GM19328 (cell line): Measurements from ENCODE around the gene MYO5C.
"Not testable (repeated sequence)": the region's sequence is repeated elsewhere in the genome, so short reads cannot be mapped to it uniquely, and the experiment has no call there.

Experiments used
- ATAC-seq: cut with Tn5 transposase; IDR thresholded peaks from one replicate; pipeline ENCODE4 v1.9.1; 2021; ENCODE audit warnings: mild to moderate bottlenecking, moderate library complexity; ENCODE audit not compliant: unreplicated experiment

Gene MYO5C

GRCh38 chr15:52180196-52180835 lies 115.3 kb downstream of the MYO5C start:
- ATAC-seq = peak; percentile 29

GRCh38 chr15:52179278-52180195 lies 116.1 kb downstream of the MYO5C start:
- peak; percentile 75 for ATAC-seq

- no peak for ATAC-seq
These were observed 116.8 kb downstream of the MYO5C start for GRCh38 chr15:52178765-52179164.

DNA sequence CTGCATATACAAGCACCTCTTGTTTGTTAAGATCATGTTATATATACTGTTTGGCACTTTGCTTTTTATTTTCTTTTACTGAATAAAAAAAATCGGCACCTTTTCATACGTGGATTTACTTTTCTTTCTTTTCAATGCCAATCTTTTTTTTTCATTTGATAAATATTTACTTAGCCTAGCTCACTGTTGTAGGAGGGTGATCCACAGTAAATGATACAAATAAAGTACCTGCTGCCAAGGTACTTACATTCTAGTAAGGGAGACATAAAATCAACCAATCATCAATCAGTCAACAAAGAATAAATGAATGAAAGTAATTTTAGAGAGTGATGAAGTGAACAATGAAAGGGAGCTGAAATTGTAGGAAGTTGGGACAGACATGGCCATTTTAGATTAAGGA lies 122.7 kb downstream of the MYO5C start:
- no peak for ATAC-seq

- no peak for ATAC-seq
These were observed 123.8 kb downstream of the MYO5C start for GRCh38 chr15:52171807-52172206.

DNA sequence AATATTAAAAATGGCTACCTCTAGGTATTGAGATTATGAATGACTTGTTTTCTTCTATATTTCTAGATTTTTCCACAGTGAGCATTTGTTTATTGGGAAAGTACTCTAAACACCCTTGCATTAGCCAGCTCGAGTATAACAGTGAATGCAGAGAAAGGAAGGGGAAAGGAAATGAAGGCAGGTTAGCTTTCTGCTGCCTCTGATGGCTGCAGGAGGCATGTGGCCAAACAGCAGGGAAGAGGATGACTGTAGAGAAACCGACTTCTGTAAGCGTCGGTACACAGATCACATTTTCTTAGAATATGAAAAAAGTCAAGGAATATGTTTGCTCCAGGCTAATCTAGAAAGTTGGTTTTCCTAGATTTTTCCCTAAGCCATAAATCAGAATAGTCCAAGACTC lies 124.2 kb downstream of the MYO5C start:
- no peak for ATAC-seq

- not testable (repeated sequence) for ATAC-seq
These were observed 125.4 kb downstream of the MYO5C start for GRCh38 chr15:52170199-52170598.

DNA sequence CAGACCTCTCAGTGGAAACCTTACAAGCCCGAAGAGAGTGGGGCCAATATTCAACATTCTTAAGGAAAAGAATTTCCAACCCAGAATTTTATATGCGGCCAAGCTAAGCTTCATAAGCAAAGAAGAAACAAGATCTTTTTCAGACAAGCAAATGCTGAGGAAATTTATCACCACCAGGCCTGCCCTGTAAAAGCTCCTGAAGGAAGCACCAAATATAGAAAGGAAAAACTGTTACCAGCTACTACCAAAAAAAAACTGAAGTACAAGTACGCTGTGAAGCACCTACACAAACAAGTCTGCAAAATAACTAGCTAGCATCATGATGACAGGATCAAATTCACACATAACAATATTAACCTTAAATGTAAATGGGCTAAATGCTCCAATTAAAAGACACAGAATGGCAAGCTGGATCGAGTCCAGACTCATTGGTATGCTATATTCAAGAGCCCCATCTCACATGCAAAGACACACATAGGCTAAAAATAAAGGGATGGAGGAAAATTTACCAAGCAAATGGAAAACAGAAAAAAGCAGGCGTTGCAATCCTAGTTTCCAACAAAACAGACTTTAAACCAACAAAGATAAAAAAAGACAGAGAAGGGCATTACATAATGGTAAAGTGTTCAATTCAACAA lies 130.0 kb downstream of the MYO5C start:
- not testable (repeated sequence) for ATAC-seq

- ATAC-seq = no peak
These were observed 130.9 kb downstream of the MYO5C start for GRCh38 chr15:52164631-52165265.

- no peak for ATAC-seq
These were observed 132.0 kb downstream of the MYO5C start for GRCh38 chr15:52163321-52164190.

DNA sequence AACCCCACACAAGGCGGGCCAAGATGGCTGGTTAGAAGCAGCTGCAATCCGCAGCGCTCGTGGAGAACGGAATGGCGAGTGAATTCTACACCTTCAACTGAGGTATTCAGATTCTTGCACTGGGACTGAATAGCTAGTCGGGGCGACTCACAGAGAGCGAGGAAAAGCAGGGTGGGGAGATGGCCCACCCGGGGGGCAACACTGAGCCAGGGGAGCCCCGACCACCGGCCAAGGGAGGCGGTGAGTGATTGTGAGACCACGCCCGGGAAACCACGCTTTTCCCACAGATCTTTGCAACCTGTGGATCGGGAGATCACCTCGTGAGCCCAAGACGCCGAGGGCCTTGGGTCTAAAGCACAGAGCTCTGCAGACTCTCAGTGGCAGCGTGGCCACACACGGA lies 132.7 kb downstream of the MYO5C start:
- no peak for ATAC-seq

DNA sequence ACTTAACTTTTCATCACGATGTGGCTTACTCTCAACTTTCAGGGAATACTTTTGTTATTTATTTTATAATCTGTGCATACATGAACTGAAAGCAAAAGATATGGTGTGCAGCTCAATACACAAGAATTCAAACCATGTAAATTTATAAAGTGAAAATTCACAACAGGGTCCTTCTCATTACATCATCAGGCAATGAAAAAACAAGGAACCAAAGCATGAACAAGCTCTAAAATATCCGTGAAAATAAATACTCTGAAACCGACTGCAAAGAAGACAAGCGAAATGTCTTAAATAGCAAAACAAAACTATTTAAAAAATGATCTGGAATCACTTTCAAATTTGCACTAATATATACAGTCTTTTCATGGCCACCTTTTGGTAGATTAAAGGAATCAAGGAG lies 133.3 kb downstream of the MYO5C start:
- ATAC-seq = no peak

DNA sequence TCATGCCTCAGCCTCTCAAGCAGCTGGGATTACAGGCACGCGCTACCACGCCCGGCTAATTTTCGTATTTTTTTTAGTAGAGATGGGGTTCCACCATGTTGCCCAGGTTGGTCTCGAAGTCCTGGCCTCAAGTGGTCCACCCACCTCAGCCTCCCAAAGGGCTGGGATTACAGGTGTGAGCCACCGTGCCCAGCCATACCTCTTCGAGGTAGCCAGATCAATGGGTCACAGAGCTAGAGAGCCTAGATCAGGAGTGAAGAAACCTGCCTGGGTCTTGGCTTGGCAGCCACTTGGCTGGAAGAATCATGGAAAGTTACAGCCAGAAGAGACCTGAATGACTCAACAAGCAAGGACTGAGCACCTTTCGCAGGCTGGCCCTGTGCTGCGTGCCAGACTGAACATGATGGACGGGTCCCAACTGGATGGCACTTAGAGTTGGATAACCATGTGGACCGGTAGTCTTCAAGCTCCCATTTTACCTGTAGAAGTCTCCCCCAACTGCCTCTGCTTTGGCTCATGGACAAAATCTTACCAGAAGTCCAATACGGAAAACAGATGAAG lies 134.1 kb downstream of the MYO5C start:
- no peak for ATAC-seq

- no peak for ATAC-seq
These were observed 136.0 kb downstream of the MYO5C start for GRCh38 chr15:52159645-52160044.

DNA sequence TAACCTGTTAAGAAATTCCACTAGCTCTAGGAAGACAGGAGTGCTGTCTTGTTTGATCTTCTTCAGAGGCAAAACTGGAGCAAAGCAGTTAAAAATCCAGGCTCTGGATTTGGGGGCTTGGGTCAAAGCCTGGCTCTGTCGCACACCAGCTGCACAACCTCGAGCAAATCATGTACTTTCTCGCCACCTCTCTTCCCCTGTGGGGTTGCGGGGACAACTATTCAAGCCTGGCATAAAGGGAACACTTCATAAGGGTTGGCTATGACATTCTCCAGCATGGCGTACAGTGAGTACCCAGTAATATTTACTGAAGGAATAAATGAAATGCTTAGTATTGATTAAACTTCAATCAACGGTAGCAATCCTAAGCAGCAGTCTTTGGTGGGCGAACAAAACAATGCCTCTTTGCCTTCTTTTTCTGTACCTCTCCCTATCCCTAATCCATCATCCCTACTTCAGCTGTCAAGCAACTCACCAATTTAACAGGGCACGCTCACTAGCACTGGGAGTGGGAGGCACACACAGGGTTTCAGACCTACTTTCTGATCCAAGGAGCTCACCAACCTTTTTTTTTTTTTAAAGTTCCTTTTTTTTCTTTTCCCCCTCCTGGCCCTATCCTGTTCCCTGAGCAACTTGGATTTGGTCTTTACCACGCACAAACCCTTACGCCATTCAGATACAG lies 137.4 kb downstream of the MYO5C start:
- ATAC-seq = no peak

DNA sequence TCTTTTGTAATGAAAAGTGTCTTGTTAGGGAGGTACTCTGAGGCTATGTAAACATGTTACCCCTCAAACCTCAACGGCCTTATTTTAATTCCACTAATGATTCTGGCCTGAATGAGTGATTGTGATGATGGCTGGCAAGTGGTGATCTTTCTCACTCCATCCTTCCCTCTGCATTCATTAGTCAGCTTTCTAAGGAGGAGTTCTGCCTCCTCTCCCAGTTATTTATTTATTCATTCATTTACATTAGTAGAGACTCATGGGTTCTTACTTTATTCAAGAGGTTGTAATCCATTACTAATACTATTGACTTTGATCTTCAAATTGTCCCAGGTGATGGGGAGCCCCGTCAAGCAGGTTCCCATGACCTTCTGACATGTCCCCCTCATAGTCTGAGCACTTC lies 139.7 kb downstream of the MYO5C start:
- ATAC-seq = no peak

DNA sequence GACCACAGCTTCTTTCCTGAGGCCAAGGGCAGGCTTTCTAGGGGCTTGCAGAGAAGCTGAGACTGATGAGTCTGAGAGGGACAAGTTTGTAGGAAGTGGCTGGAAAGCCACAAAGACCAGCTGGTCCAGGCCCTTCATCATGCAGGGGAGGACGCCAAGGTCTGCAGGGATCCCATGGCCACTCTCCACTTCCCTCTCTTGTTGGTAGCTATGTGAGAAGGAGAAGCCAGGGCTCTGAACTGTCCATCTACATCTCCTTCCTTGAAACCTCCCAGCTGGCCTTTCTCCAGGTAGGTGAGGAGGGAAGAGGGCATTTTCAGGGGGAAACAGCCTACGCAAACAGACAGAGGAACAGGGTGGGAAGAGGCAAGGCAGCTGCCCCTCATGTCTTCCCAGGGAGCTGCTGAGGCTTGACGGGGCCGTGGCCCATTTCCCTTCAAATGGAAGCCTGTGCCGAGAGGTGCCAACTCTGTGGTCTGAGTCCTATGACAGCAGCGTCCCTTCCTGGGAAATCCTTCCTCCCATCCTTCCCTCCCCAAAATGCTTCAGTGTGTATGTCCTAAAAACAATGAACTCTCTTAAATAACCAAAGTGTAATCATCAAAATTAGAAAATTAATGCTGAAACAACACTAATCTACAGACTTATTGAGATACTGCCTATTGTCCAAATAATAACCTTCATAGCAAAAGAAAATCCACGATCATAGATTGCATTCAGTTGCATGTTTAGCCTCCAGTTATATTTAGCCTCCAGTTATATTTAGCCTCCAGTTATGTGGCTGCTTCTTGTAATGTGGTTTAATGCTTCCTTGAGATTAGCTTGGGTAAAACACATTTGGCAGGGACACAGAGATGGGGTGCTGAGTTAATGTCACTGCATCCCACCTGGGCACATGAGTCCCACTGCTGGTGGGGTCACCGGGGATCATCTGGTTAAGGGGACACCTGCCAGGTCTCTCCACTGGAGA lies 140.4 kb downstream of the MYO5C start:
- ATAC-seq = no peak
